Measurements from ENCODE around the gene DDX19B.

DDX19B gene

GRCh38 chr16:70320121-70320520, 21.1 kb downstream of the DDX19B start:
- H3K79me2 ChIP-seq (ENCODE audit: low read length) = no peaks in the 10 kb centered on the region
- H3K9me2 ChIP-seq (replicated peaks; ENCODE audit: insufficient read depth, low read length) = no peaks in the 10 kb centered on the region
- no peak overlapping the region for H3K4me2 ChIP-seq (ENCODE audit: low read depth, low read length)
- no peaks in the 10 kb centered on the region; the same call in 1 of the 2 replicates for H3K36me3 ChIP-seq (replicated peaks; ENCODE audit: insufficient read depth, low read length)
- H3K27ac ChIP-seq (ENCODE audit: low read length) = no peak overlapping the region
- no peak overlapping the region for H3K4me3 ChIP-seq (ENCODE audit: low read length)
- no peaks in the 10 kb centered on the region for H3K4me1 ChIP-seq (ENCODE audit: low read length)
- no peak for DNase-seq
- H3K9ac ChIP-seq (ENCODE audit: low read length) = no peak overlapping the region
- no peaks in the 10 kb centered on the region for H3K9me3 ChIP-seq (replicated peaks; ENCODE audit: insufficient read depth, low read length)
- no peaks in the 10 kb centered on the region for H4K20me1 ChIP-seq (ENCODE audit: insufficient read depth, low read length)
- H3K27me3 ChIP-seq (replicated peaks; ENCODE audit: insufficient read depth, low read length) = no peaks in the 10 kb centered on the region
- H3F3A ChIP-seq (ENCODE audit: insufficient read depth, low read length) = peaks cover 9% of the 10 kb centered on the region
- TF ChIP-seq EZH2phosphoT487 (IDR thresholded peaks at IDR 0.05; ENCODE audit: low read length) = no peak
- TF ChIP-seq EZH2 (optimal IDR thresholded peaks at IDR 0.05; ENCODE audit: low read depth, low read length) = no peak
- no peak for TF ChIP-seq CTCF (IDR thresholded peaks at IDR 0.05; ENCODE audit: low read length)
- no peak overlapping the region for H2AFZ ChIP-seq (ENCODE audit: low read length)

- Histone ChIP-seq H3K4me2 (ENCODE audit: low read depth, low read length) (no peak overlapping the region), H3K9me3 (replicated peaks; ENCODE audit: insufficient read depth, low read length) (no peaks in the 10 kb centered on the region), H3K9me2 (replicated peaks; ENCODE audit: insufficient read depth, low read length) (no peaks in the 10 kb centered on the region), H2AFZ (ENCODE audit: low read length) (no peak overlapping the region), H3K36me3 (replicated peaks; ENCODE audit: insufficient read depth, low read length) (no peaks in the 10 kb centered on the region), H3K4me1 (ENCODE audit: low read length) (no peaks in the 10 kb centered on the region), H4K20me1 (ENCODE audit: insufficient read depth, low read length) (no peaks in the 10 kb centered on the region), H3K27me3 (replicated peaks; ENCODE audit: insufficient read depth, low read length) (no peaks in the 10 kb centered on the region), H3K4me3 (ENCODE audit: low read length) (no peak overlapping the region), H3F3A (ENCODE audit: insufficient read depth, low read length) (peaks cover 9% of the 10 kb centered on the region), H3K79me2 (ENCODE audit: low read length) (no peaks in the 10 kb centered on the region), H3K9ac (ENCODE audit: low read length) (no peak overlapping the region), H3K27ac (ENCODE audit: low read length) (no peak overlapping the region)
- DNase-seq = no peak
- TF ChIP-seq EZH2phosphoT487 (IDR thresholded peaks at IDR 0.05; ENCODE audit: low read length) (no peak), CTCF (IDR thresholded peaks at IDR 0.05; ENCODE audit: low read length) (no peak), EZH2 (optimal IDR thresholded peaks at IDR 0.05; ENCODE audit: low read depth, low read length) (no peak)
Measured at GRCh38 chr16:70324998-70325747, 26.2 kb downstream of the DDX19B start.

GRCh38 chr16:70331091-70331490, 32.1 kb downstream of the DDX19B start:
- no peaks in the 10 kb centered on the region for H3F3A ChIP-seq (ENCODE audit: insufficient read depth, low read length)
- no peaks in the 10 kb centered on the region for H3K27me3 ChIP-seq (replicated peaks; ENCODE audit: insufficient read depth, low read length)
- no peak overlapping the region for H3K4me2 ChIP-seq (ENCODE audit: low read depth, low read length)
- DNase-seq = no peak
- no peak overlapping the region for H2AFZ ChIP-seq (ENCODE audit: low read length)
- no peak overlapping the region for H3K27ac ChIP-seq (ENCODE audit: low read length)
- no peaks in the 10 kb centered on the region for H4K20me1 ChIP-seq (ENCODE audit: insufficient read depth, low read length)
- H3K36me3 ChIP-seq (replicated peaks; ENCODE audit: insufficient read depth, low read length) = no peaks in the 10 kb centered on the region
- H3K9me2 ChIP-seq (replicated peaks; ENCODE audit: insufficient read depth, low read length) = no peaks in the 10 kb centered on the region
- H3K79me2 ChIP-seq (ENCODE audit: low read length) = no peaks in the 10 kb centered on the region
- no peaks in the 10 kb centered on the region for H3K4me1 ChIP-seq (ENCODE audit: low read length)
- TF ChIP-seq CTCF (IDR thresholded peaks at IDR 0.05; ENCODE audit: low read length) = no peak
- TF ChIP-seq EZH2 (optimal IDR thresholded peaks at IDR 0.05; ENCODE audit: low read depth, low read length) = no peak
- no peak for TF ChIP-seq EZH2phosphoT487 (IDR thresholded peaks at IDR 0.05; ENCODE audit: low read length)
- H3K9me3 ChIP-seq (replicated peaks; ENCODE audit: insufficient read depth, low read length) = no peaks in the 10 kb centered on the region
- no peak overlapping the region for H3K4me3 ChIP-seq (ENCODE audit: low read length)
- H3K9ac ChIP-seq (ENCODE audit: low read length) = no peak overlapping the region
